Midbrain (tissue), 1 donor: ENCODE results near the gene IQCF2.
"Not testable (repeated sequence)": the region's sequence is repeated elsewhere in the genome, so short reads cannot be mapped to it uniquely, and the experiment has no call there.

Experiments
- DNase-seq: peaks from one replicate; lab custom pipeline; 2025; lab: John Stamatoyannopoulos, UW

The IQCF2 gene

DNA sequence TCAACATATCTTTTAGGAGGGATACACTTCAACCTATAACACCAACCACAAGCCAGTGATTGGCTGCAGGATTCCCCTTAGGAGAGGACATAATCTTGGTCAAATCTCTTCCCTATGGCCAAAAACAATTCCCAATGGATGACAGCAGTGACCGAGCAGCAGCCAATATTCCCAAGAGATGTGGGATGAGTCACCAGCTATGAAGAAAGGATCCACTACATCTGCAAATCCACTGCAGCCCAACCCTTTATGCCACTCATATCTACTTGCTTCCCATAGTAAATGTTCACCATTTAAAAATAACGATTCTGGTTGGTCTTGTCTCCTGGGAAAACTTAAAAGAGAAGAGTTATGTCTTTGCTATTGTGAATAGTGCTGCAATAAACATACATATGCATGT is 18.5 kb downstream of the IQCF2 start:
- no peak for DNase-seq

DNA sequence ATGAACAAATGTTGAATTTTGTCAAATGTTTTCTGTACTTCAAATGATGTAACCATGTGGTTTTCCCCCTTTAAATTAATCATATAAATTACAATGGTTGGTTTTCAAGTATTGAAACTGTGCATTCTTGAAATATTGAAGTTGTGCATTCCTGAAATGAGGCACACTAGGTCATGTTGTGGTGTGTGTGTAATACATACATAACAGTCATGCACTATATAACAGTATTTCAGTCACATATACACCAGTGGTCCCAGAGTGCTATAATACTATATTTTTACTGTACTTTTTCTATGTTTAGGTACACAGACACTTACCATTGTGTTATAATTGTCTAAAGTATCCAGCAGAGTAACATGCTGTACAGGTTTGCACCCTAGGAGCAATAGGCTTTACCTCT is 25.0 kb downstream of the IQCF2 start:
- DNase-seq = no peak

DNA sequence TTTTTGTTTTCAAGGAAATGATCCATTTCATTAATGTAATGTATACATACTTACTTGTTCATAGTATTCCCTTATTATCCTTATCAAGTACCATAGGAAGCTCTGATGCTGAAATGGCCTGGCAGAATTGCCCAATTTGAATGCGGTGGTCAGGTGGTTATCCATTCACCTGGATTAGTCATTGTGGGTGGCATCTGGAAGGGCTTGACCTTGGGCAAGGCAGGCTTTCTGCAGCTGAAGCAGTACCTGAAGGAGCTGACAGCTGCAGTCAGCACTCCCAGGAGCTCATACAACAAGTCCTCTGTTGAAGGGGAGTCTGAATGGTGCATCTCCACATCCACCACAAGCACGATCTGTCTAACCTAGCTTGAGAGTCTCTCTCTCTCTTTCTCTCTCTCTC is 26.2 kb downstream of the IQCF2 start:
- DNase-seq = no peak

DNA sequence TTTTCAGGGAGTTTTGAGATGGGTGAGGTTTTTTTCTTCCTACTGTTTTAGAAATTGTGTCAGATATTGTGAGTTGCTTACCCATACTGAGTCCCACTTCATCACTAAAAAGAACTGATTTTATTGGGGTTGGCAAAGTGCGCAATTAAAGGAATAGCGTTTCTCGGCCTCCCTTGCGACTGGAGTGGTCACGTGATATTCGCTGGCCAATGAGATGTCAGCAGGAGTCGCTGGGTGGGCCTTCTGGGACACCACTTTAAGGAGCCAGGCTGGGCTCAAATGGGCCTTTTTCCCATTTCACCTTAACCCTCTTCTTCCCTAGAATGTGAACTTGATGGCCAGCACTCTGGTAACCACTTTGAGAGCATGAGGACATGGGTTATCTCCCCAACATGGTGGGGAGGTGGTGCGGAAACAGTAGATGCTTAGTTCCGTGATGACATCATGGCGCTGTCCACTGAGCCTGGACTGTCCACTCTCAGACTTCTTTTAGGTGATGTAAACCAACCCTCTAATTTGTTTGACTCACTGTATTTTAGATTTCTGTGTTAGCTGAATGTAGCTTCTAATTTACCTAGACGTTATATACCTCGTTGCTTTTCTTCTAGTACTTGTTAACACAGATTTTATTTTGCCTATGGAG is 27.2 kb downstream of the IQCF2 start:
- no peak for DNase-seq

DNA sequence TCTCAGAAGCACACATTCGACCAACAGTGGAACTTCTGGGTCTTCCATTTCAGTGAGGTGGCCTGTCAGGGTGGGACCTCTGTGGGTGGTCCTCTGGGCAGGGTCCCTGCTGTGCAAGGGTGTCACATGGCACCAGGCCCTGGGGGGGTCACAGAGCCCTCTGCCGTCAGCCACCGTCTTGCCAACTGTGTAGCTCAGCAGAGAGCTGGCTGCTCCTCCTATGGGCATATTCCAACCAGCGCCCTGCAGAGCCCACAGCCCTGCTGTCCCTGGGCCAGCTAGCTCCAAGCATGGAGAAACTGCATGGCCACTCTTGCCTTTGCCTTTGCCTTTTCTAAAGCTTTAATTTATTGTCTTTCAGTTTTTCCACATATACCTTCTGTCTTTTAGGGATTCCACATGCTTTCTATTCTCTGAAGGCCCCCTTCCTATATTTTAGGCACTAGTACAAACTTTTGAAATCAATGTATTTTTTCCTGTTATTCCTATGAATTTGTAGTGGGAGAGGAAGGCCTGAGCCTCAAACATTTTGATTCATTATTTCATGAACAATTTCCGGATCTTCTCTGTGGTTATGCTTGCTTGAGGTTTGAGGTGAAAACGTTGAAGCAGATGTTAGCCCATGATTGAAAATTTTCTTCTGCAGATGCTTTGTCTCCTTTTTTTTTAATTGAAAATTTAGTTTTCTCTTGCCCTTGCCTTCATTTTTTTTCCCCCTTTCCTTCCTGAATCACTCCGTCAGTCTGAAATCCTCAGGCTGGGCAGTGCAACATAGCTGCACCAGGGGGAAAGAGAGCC is 30.0 kb downstream of the IQCF2 start:
- DNase-seq = no peak

DNA sequence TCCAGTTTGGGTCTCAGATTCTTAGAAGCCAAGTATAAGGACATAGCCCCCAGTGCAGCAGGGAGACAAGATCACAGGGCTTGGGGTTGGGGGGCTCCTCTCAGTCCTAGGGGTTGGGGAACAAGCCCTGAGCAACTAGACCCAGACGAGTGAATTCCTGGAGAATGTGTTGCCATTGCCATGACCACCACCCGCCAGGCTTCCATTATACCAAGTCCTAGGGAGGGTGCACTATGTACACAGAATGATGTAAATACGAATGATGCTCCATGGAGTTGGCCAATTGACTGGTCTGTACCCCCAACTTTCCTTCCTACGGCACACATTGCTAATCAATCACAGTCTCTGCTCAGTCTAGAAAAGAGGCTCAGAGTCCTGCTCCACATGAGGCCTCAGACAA is 33.0 kb downstream of the IQCF2 start:
- no peak for DNase-seq

DNA sequence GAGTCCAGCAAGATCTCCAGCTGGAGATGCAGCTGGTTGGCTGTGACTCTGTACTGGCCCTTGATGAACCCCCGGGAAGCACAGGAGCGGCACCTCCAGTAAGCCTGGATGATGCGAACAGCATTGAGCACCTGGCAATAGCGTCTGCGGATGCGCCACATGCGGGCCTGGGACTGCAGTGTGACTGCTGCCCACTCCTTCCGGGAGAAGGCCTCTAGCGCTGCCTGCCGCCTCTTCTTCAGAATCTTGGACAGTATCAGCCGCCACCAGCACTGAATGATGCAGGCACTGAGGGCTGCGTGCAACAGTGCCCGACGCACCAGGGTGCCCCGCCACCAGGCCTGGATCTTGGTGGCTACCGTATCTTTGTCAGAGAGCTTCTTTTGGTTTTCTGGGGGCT is 33.5 kb downstream of the IQCF2 start:
- no peak for DNase-seq

DNA sequence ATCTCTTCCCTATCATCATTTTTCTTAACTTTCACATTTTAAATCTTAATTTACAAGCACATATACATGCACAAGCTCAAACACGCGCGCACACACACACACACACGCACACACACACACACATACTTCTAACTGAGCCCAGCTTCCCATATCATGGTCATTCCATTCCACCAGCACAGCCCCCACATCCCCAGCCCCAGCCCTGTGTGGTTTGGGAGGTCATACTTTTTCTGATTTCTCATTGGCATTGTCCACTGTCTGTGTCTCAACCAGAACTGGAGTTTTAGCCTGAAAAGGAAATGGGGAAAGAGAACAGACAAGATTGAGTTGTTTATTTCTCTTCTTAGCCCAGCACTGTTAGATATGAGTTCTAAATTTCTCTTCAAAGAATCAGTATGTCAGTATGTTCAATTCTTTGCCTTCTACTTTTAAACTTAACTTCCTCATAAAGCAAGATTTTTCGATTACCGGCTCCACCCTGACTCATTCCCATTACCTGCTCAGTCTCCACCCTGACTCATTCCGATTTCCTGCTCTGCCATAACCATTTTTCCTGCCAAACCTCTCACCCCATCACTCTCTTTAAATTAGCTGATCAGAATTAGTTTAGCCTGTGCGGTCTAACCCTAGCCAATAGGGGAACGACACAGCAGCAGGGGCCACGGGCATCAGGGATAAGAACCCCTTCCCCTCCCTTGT is 35.3 kb downstream of the IQCF2 start:
- no peak for DNase-seq

DNA sequence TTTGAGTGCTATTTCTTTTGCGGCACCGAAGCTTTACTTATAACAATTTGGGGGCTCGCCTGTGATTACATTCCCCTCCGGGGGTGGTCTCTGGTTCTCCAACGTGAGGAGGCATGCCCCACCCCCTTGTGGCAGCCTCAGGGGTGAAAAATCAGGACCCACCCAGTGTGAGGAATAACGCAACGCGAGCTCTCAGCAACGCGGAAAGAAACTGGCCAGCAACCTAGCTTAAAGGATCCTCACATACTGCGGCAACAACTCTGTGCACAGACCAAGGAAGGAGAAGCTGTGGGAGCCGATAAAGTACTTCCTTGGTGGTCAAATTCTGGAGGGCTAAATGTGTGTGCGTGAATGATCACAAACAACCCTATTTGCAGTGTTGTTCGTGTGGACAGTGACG is 36.0 kb downstream of the IQCF2 start:
- DNase-seq = no peak

DNA sequence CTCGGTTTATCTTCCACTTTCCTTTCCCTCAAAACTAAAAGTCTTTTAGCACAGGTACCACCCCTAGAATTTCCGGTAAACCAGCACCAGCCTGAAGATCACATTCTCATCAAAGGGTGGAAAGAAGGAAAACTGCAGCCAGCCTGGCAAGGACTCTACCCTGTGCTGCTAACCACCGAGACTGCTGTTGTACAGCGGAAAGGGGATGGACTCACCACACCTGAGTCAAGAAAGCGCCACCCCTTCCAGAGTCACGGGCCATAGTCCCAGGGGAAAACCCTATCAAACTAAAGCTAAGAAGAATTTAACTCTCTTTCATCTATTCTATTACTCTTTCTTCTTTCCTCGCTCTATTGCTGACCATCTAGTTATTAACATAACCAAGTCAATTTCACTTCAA is 38.6 kb downstream of the IQCF2 start:
- not testable (repeated sequence) for DNase-seq

DNA sequence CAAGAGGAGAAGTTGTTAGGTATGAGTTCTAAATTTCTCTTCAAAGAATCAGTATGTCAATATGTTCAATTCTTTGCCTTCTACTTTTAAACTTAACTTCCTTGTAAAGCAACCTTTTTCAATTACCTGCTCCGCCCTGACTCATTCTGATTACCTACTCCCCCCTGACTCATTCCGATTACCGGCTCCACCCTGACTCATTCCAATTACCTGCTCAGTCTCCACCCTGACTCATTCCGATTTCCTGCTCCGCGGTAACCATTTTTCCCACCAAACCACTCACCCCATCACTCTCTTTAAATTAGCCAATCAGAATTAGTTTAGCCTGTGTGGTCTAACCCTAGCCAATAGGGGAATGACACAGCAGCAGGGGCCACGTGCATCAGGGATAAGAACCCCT is 40.9 kb downstream of the IQCF2 start:
- not testable (repeated sequence) for DNase-seq

DNA sequence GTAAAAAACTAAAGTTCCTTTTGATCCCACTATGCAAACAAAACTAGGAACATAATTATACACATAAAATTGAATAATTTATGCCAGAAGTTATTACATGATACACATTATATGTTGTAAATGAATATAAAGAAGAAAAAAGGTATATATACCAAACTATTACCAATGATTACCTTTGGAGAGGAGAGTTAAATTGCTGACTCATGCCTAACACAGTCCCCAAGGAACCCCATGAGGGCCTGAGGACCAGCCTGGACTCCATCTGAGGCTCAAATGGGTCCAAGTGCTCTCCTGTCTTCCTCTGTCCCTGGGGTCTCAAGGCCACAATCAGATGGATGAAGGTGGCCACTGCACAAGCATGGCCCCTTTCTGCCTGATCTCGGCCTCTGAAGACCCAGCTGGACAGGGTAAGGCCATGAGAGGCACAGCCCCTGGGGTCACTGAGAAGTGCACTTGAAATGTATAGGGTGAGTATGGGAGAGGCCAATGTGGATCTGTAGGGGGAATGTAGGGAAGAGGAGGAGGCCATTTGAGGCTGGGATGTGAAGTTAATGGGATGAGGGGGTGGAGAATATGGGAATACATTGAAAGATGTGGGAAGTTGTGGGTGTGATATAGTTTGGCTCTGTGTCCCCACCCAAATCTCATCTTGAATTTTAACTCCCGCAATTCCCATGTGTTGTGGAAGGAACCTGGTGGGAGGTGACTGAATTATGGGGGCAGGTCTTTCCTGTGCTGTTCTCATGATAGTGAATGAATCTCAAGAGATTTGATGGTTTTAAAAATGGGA is 42.8 kb downstream of the IQCF2 start:
- DNase-seq = no peak

DNA sequence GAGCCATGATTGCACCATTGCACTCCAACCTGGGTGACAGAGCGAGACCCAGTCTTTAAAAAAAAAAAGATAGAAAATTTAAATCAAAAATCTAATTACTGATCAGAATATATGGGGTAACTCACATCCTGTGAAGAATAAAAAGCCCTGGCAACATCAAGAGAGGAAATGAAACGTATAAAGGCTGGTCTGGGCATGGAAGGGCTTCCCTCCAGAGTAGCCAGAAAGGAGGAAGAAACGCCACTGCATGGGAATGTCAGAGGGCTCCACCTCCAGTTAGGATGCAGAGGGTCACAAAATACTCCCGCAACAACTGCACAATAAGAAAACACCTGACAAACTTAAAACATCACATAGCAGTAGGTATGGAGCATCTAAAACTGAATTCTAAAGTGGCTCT is 46.6 kb downstream of the IQCF2 start:
- DNase-seq = no peak
